ENCODE results near the gene TMEM200C.

The TMEM200C gene

GRCh38 chr18:5914951-5915350, 19.6 kb upstream of the TMEM200C start:
- no peaks in the 10 kb centered on the region for H3K9me3 ChIP-seq (ENCODE audit: control insufficient read depth, low read length)
- WGBS, 2 experiments: 91 to 95% methylated on average over 5 of the region's 5 CpGs
- H3K27me3 ChIP-seq (ENCODE audit: control insufficient read depth, insufficient read depth, low read length, poor library complexity, severe bottlenecking): no peaks in the 10 kb centered on the region
- no peaks in the 10 kb centered on the region for H3K36me3 ChIP-seq (ENCODE audit: control insufficient read depth, insufficient read depth, low read length)
- H3K4me1 ChIP-seq (ENCODE audit: control insufficient read depth, insufficient read depth, low read length): no peaks in the 10 kb centered on the region
- H3K4me3 ChIP-seq (ENCODE audit: insufficient read depth, low read depth, low read length): no peak overlapping the region
- H3K27ac ChIP-seq (ENCODE audit: insufficient read depth, low read depth, low read length, poor library complexity, severe bottlenecking): no peak overlapping the region

- H3K4me3 ChIP-seq (ENCODE audit: insufficient read depth, low read depth, low read length): no peak overlapping the region
- WGBS, 2 experiments: 86 to 96% methylated on average over 1 of the region's 1 CpG
These were observed 18.7 kb upstream of the TMEM200C start for GRCh38 chr18:5914016-5914415.

GRCh38 chr18:5912566-5912965, 17.2 kb upstream of the TMEM200C start:
- H3K4me1 ChIP-seq (ENCODE audit: control insufficient read depth, insufficient read depth, low read length): no peaks in the 10 kb centered on the region
- H3K27ac ChIP-seq (ENCODE audit: insufficient read depth, low read depth, low read length, poor library complexity, severe bottlenecking): no peak overlapping the region
- no peaks in the 10 kb centered on the region for H3K9me3 ChIP-seq (ENCODE audit: control insufficient read depth, low read length)
- H3K36me3 ChIP-seq (ENCODE audit: control insufficient read depth, insufficient read depth, low read length): no peaks in the 10 kb centered on the region
- H3K4me3 ChIP-seq (ENCODE audit: insufficient read depth, low read depth, low read length): no peak overlapping the region
- no peaks in the 10 kb centered on the region for H3K27me3 ChIP-seq (ENCODE audit: control insufficient read depth, insufficient read depth, low read length, poor library complexity, severe bottlenecking)
- 94 to 95% methylated on average over 6 to 7 of the region's 7 CpGs for WGBS, 2 experiments

More at GRCh38 chr18:5914016-5914415, 18.7 kb upstream of the TMEM200C start:
- no peaks in the 10 kb centered on the region for H3K9me3 ChIP-seq (ENCODE audit: control insufficient read depth, low read length)
- no peak overlapping the region for H3K27ac ChIP-seq (ENCODE audit: insufficient read depth, low read depth, low read length, poor library complexity, severe bottlenecking)
- H3K36me3 ChIP-seq (ENCODE audit: control insufficient read depth, insufficient read depth, low read length): no peaks in the 10 kb centered on the region
- no peaks in the 10 kb centered on the region for H3K27me3 ChIP-seq (ENCODE audit: control insufficient read depth, insufficient read depth, low read length, poor library complexity, severe bottlenecking)
- no peaks in the 10 kb centered on the region for H3K4me1 ChIP-seq (ENCODE audit: control insufficient read depth, insufficient read depth, low read length)

- Histone ChIP-seq H3K4me3 (ENCODE audit: insufficient read depth, low read depth, low read length) (no peak overlapping the region), H3K36me3 (ENCODE audit: control insufficient read depth, insufficient read depth, low read length) (no peaks in the 10 kb centered on the region), H3K27ac (ENCODE audit: insufficient read depth, low read depth, low read length, poor library complexity, severe bottlenecking) (no peak overlapping the region), H3K9me3 (ENCODE audit: control insufficient read depth, low read length) (no peaks in the 10 kb centered on the region), H3K4me1 (ENCODE audit: control insufficient read depth, insufficient read depth, low read length) (no peaks in the 10 kb centered on the region), H3K27me3 (ENCODE audit: control insufficient read depth, insufficient read depth, low read length, poor library complexity, severe bottlenecking) (no peaks in the 10 kb centered on the region)
- 92 to 100% methylated on average over 1 of the region's 2 CpGs for whole genome bisulfite sequencing, 2 experiments
These were observed 13.8 kb upstream of the TMEM200C start for GRCh38 chr18:5909125-5909524.

- Histone ChIP-seq H3K27me3 (ENCODE audit: control insufficient read depth, insufficient read depth, low read length, poor library complexity, severe bottlenecking) (no peaks in the 10 kb centered on the region), H3K27ac (ENCODE audit: insufficient read depth, low read depth, low read length, poor library complexity, severe bottlenecking) (no peak overlapping the region), H3K36me3 (ENCODE audit: control insufficient read depth, insufficient read depth, low read length) (no peaks in the 10 kb centered on the region), H3K9me3 (ENCODE audit: control insufficient read depth, low read length) (no peaks in the 10 kb centered on the region), H3K4me1 (ENCODE audit: control insufficient read depth, insufficient read depth, low read length) (no peaks in the 10 kb centered on the region), H3K4me3 (ENCODE audit: insufficient read depth, low read depth, low read length) (no peak overlapping the region)
- WGBS, 2 experiments: 94% methylated on average over 10 of the region's 10 CpGs
These were observed 8.1 kb upstream of the TMEM200C start for GRCh38 chr18:5903386-5903785.

GRCh38 chr18:5900262-5900661, 4.9 kb upstream of the TMEM200C start:
- H3K4me3 ChIP-seq (ENCODE audit: insufficient read depth, low read depth, low read length): no peak overlapping the region
- no peaks in the 10 kb centered on the region for H3K9me3 ChIP-seq (ENCODE audit: control insufficient read depth, low read length)
- no peaks in the 10 kb centered on the region for H3K36me3 ChIP-seq (ENCODE audit: control insufficient read depth, insufficient read depth, low read length)
- WGBS, 2 experiments: 92 to 96% methylated on average over 6 of the region's 6 CpGs
- H3K27ac ChIP-seq (ENCODE audit: insufficient read depth, low read depth, low read length, poor library complexity, severe bottlenecking): no peak overlapping the region
- no peaks in the 10 kb centered on the region for H3K27me3 ChIP-seq (ENCODE audit: control insufficient read depth, insufficient read depth, low read length, poor library complexity, severe bottlenecking)
- H3K4me1 ChIP-seq (ENCODE audit: control insufficient read depth, insufficient read depth, low read length): peaks cover 8% of the 10 kb centered on the region

- 93 to 97% methylated on average over 3 of the region's 3 CpGs for WGBS, 2 experiments
- Histone ChIP-seq H3K36me3 (ENCODE audit: control insufficient read depth, insufficient read depth, low read length) (no peaks in the 10 kb centered on the region), H3K9me3 (ENCODE audit: control insufficient read depth, low read length) (no peaks in the 10 kb centered on the region), H3K4me1 (ENCODE audit: control insufficient read depth, insufficient read depth, low read length) (peaks cover 8% of the 10 kb centered on the region), H3K4me3 (ENCODE audit: insufficient read depth, low read depth, low read length) (no peak overlapping the region), H3K27ac (ENCODE audit: insufficient read depth, low read depth, low read length, poor library complexity, severe bottlenecking) (no peak overlapping the region), H3K27me3 (ENCODE audit: control insufficient read depth, insufficient read depth, low read length, poor library complexity, severe bottlenecking) (no peaks in the 10 kb centered on the region)
These were observed 4.5 kb upstream of the TMEM200C start for GRCh38 chr18:5899835-5900234.

- peaks cover 27% of the 10 kb centered on the region for H3K4me1 ChIP-seq (ENCODE audit: control insufficient read depth, insufficient read depth, low read length)
- peak overlapping the region; percentile 80 for H3K4me3 ChIP-seq (ENCODE audit: insufficient read depth, low read depth, low read length)
- H3K27me3 ChIP-seq (ENCODE audit: control insufficient read depth, insufficient read depth, low read length, poor library complexity, severe bottlenecking): peaks cover 30% of the 10 kb centered on the region
- H3K36me3 ChIP-seq (ENCODE audit: control insufficient read depth, insufficient read depth, low read length): peaks cover 3% of the 10 kb centered on the region
- peak overlapping the region; percentile 93 for H3K27ac ChIP-seq (ENCODE audit: insufficient read depth, low read depth, low read length, poor library complexity, severe bottlenecking)
- WGBS, 2 experiments: 0% methylated on average over 41 of the region's 41 CpGs
- H3K9me3 ChIP-seq (ENCODE audit: control insufficient read depth, low read length): no peaks in the 10 kb centered on the region
These were observed 786 bp upstream of the TMEM200C start for GRCh38 chr18:5895876-5896740.

- Histone ChIP-seq H3K4me3 (ENCODE audit: insufficient read depth, low read depth, low read length) (peak overlapping the region; percentile 80), H3K27me3 (ENCODE audit: control insufficient read depth, insufficient read depth, low read length, poor library complexity, severe bottlenecking) (peaks cover 32% of the 10 kb centered on the region), H3K27ac (ENCODE audit: insufficient read depth, low read depth, low read length, poor library complexity, severe bottlenecking) (peak overlapping the region; percentile 80), H3K4me1 (ENCODE audit: control insufficient read depth, insufficient read depth, low read length) (peaks cover 27% of the 10 kb centered on the region), H3K9me3 (ENCODE audit: control insufficient read depth, low read length) (no peaks in the 10 kb centered on the region), H3K36me3 (ENCODE audit: control insufficient read depth, insufficient read depth, low read length) (peaks cover 3% of the 10 kb centered on the region)
- WGBS, 2 experiments: 0% methylated on average over 56 of the region's 56 CpGs
These were observed 567 bp downstream of the TMEM200C start for GRCh38 chr18:5894611-5895298.

- H3K4me3 ChIP-seq (ENCODE audit: insufficient read depth, low read depth, low read length): peak overlapping the region; percentile 80
- peaks cover 32% of the 10 kb centered on the region for H3K27me3 ChIP-seq (ENCODE audit: control insufficient read depth, insufficient read depth, low read length, poor library complexity, severe bottlenecking)
- peaks cover 3% of the 10 kb centered on the region for H3K36me3 ChIP-seq (ENCODE audit: control insufficient read depth, insufficient read depth, low read length)
- no peaks in the 10 kb centered on the region for H3K9me3 ChIP-seq (ENCODE audit: control insufficient read depth, low read length)
- H3K4me1 ChIP-seq (ENCODE audit: control insufficient read depth, insufficient read depth, low read length): peaks cover 27% of the 10 kb centered on the region
- 8 to 14% methylated on average over 11 to 13 of the region's 13 CpGs for WGBS, 2 experiments
- no peak overlapping the region for H3K27ac ChIP-seq (ENCODE audit: insufficient read depth, low read depth, low read length, poor library complexity, severe bottlenecking)
These were observed 1.2 kb downstream of the TMEM200C start for GRCh38 chr18:5893956-5894610.
